Measurements from ENCODE around the gene QRFP. TPM values are rescaled to one million over a fixed set of nuclear protein-coding genes. Genes with fewer than 3 reads are reported as not detected.

QRFP gene
- total RNA-seq, 4 donors from 2014 or later: not detected

DNA sequence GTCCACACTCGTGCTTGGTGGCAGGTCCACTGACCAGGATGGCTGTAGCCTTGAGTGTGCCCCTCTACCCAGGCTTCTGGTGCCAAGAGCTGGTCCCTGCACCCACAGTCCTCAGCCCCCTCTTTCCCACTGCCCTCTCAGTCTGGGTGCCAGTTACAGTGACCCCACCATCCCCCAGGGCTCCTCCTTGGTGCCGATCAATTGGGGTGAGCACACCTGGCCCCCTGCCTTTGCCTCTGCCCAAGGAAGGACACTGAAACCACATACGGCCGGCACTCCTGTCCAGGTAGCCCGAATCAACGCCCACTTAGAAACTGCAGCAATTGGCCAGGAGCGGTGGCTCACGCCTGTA, 18.5 kb upstream of the QRFP start:
- DNase-seq: no peak
- TF ChIP-seq POLR2A (IDR thresholded peaks at IDR 0.05): no peak
- TF ChIP-seq, protein P1, sequence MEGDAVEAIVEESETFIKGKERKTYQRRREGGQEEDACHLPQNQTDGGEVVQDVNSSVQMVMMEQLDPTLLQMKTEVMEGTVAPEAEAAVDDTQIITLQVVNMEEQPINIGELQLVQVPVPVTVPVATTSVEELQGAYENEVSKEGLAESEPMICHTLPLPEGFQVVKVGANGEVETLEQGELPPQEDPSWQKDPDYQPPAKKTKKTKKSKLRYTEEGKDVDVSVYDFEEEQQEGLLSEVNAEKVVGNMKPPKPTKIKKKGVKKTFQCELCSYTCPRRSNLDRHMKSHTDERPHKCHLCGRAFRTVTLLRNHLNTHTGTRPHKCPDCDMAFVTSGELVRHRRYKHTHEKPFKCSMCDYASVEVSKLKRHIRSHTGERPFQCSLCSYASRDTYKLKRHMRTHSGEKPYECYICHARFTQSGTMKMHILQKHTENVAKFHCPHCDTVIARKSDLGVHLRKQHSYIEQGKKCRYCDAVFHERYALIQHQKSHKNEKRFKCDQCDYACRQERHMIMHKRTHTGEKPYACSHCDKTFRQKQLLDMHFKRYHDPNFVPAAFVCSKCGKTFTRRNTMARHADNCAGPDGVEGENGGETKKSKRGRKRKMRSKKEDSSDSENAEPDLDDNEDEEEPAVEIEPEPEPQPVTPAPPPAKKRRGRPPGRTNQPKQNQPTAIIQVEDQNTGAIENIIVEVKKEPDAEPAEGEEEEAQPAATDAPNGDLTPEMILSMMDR (IDR thresholded peaks at IDR 0.05 in 4 of 5, conservative IDR thresholded peaks at IDR 0.05 in 1 of 5): no peak
- peaks cover 29 to 53% (median 40%) of the 10 kb centered on the region in 3 donors for H3K27me3 ChIP-seq
- intact Hi-C loops (cut with DNase I; ENCODE audit: low total_unique reads): no loop called here
- no peak overlapping the region for H3K4me3 ChIP-seq
- in situ Hi-C loops (cut with MboI; ENCODE audit: low sequenced_read_pairs in 4 of 4): no loop called here
- no peaks in the 10 kb centered on the region for H3K9me3 ChIP-seq
- H3K36me3 ChIP-seq: no peaks in the 10 kb centered on the region
- no peak for ATAC-seq
- H3K27ac ChIP-seq: no peak overlapping the region
- no peaks in the 10 kb centered on the region for H3K4me1 ChIP-seq

DNA sequence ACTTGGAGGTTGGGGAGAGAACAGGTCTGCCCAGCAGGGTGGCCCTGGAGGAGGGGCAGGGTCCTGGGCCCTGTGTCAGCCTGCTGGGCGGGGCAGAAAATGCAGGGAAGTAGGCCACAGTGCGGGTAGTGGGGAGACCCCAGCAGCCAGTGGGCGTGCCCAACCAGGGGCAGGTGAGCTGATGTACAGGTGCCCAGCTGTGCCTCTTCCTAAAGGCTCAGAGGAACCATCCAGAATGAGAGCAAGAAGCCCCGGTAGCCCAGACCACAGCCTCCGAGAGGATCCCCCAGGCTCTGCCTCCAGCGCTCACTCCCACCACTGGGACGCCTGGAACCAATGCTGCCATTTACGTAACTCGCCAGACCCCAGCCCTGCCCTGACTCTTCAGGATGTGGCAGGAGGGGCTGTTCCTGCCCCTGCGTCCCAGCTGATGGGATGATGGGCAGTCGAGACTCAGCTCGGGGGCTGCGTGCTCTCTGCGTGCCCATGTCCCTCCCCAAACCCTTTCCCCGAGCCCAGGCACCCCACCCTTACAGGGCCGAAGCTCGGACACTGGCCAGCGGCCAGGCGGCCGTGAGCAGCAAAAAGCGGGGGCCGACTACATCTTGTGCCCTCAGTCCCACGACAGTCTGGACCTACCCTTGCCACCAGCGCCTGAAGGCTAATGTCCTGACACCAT, 17.9 kb upstream of the QRFP start:
- Histone ChIP-seq H3K27me3 (peaks cover 26 to 50% (median 37%) of the 10 kb centered on the region in 3 donors), H3K4me3 (no peak overlapping the region), H3K27ac (no peak overlapping the region), H3K9me3 (no peaks in the 10 kb centered on the region), H3K4me1 (no peaks in the 10 kb centered on the region), H3K36me3 (no peaks in the 10 kb centered on the region)
- intact Hi-C loops (cut with DNase I; ENCODE audit: low total_unique reads): no loop called here
- no peak for DNase-seq
- ATAC-seq: no peak
- in situ Hi-C loops (cut with MboI; ENCODE audit: low sequenced_read_pairs in 4 of 4): no loop called here
- TF ChIP-seq POLR2A (IDR thresholded peaks at IDR 0.05): no peak
- TF ChIP-seq, protein P1 (IDR thresholded peaks at IDR 0.05 in 4 of 5, conservative IDR thresholded peaks at IDR 0.05 in 1 of 5): no peak

DNA sequence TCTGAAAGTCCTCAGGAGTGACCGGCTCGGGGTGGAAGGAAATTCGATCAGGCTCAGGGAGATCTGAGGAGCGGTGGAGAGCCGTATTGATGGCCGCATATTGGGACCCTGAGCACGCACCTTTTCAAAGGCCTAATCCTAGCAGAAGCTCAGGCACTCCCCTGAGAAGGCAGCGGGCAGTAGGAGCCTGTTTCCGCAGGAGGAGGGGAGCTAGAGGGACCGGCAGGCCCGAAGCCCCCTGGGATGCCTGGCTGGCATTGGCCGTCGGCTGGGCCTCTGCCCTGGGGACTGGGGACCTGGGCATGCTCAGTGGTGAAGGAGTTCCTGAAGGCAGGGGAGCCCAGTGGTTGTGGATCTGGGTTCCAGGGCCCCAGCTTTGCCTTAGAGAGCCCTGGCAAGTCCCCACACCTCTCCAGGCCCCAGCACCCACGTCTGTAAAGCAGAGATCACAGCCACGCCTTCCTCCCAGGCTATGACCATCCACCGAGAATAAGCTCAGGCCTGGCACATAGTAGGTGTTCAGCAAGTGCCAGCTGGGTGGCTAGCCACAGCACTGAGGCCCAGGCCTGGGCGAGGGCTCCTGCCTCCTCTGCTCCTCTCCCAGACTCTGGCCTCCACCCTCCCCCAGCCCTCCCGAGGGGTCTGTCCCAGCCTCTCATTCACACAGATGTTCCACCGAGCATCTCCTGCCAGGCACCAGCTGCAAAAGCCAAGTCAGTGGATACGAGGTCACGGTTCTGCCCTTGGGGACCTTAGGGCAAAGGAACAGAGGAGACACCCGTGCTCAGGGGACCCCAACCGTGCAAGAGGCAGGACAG, 17.2 kb upstream of the QRFP start:
- H3K4me3 ChIP-seq: peak overlapping the region in 3 of 4 donors; percentile 18 to 23 (median 20)
- H3K4me1 ChIP-seq: no peaks in the 10 kb centered on the region
- no peak for DNase-seq
- in situ Hi-C loops (cut with MboI; ENCODE audit: low sequenced_read_pairs in 4 of 4): no loop called here
- no peak for TF ChIP-seq POLR2A (IDR thresholded peaks at IDR 0.05)
- TF ChIP-seq, protein P1 (IDR thresholded peaks at IDR 0.05 in 4 of 5, conservative IDR thresholded peaks at IDR 0.05 in 1 of 5): no peak
- no peak overlapping the region for H3K27ac ChIP-seq
- ATAC-seq: no peak
- H3K9me3 ChIP-seq: no peaks in the 10 kb centered on the region
- H3K36me3 ChIP-seq: no peaks in the 10 kb centered on the region
- intact Hi-C loops (cut with DNase I; ENCODE audit: low total_unique reads): no loop called here
- H3K27me3 ChIP-seq: peaks cover 21 to 45% (median 31%) of the 10 kb centered on the region in 3 donors

DNA sequence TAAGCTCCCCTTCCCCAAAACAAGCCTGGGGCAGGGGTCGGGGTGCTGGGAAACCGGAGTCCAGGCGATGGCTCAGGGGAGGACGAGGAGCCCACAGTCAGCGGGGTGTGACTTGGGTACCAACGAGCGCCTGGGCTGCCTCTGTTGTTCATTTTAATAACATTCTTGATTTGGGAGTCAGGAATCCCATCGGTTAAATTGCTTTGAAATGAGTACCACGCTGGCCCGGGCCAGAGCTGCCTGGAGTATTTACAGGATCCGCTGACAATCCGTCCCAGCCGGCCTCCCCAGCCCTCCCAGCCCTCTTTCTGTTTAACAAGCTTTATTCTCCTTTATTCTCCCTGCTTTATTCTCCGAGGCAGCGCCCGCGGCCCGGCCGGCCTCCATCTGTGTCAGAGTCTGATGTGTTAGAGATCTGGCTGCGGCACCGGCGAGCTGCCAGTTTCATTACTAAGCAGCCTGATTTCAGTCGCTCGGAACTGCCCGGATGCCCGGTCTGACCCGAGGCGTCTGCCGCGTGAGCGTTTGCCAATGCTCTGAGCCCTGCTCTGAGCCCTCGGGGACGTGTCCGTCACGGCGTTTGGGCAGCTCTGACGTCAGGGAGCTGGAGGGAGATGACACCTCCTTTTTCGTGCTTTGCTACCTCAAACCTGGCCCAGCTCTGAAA, 16.5 kb upstream of the QRFP start:
- no peak for TF ChIP-seq POLR2A (IDR thresholded peaks at IDR 0.05)
- TF ChIP-seq, protein P1 (IDR thresholded peaks at IDR 0.05 in 4 of 5, conservative IDR thresholded peaks at IDR 0.05 in 1 of 5): no peak
- DNase-seq (peak in 1 of 2 donors; percentile 28), ATAC-seq (peak; percentile 12 to 36)
- Histone ChIP-seq H3K4me3 (peak overlapping the region in 3 of 4 donors; percentile 18 to 23 (median 20)), H3K27me3 (peaks cover 17 to 40% (median 27%) of the 10 kb centered on the region in 3 donors), H3K36me3 (no peaks in the 10 kb centered on the region), H3K9me3 (no peaks in the 10 kb centered on the region), H3K27ac (no peak overlapping the region), H3K4me1 (no peaks in the 10 kb centered on the region)
- intact Hi-C loops (cut with DNase I; ENCODE audit: low total_unique reads): no loop called here
- in situ Hi-C loops (cut with MboI; ENCODE audit: low sequenced_read_pairs in 4 of 4): no loop called here

Data from gastrocnemius medialis (tissue), 4 donors.